GM21529 (cell line): ENCODE data around the gene IGF2R.

ENCODE experiments used
- ATAC-seq: cut with Tn5 transposase; IDR thresholded peaks from one replicate; pipeline ENCODE4 v1.9.1; 2021; ENCODE audit not compliant: unreplicated experiment

Gene IGF2R

DNA sequence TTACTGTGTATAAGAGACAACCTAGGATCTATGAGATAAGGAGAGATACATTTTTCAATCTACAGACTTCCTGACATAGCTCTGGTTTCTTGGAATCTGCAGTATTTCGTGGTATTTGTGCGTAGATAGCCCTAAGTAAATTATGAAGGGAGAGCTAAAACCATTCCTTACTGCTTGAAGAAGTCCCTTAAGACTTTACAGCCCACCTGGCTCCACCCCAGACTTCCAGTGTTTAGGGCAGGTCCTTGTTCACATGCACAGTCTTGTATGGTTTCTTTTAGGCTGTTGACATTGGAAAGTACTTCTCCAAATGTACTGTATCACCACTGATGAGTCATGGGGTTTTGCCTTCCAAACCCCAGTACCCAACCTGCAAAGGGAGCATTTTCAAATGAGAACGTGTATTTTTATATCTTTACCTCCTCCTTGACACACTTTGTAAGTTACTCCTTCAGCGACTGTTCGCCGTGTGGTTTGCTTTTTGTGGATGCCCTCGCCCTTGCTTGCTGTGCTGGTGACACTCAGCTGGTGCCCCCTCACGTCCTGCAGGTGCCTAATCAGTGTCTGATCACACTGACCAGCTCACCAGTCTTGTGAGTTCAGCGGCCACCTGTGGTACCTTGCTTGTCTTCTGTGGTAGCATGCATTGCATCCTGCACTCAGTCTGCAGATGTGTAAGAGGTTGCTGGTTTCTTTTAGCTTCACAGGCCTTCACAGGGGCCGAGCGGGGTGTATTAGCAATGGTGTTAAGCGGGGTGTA is 73.3 kb downstream of the IGF2R start:
- no peak for ATAC-seq

GRCh38 chr6:160042788-160043301 is 74.0 kb downstream of the IGF2R start:
- ATAC-seq: no peak

DNA sequence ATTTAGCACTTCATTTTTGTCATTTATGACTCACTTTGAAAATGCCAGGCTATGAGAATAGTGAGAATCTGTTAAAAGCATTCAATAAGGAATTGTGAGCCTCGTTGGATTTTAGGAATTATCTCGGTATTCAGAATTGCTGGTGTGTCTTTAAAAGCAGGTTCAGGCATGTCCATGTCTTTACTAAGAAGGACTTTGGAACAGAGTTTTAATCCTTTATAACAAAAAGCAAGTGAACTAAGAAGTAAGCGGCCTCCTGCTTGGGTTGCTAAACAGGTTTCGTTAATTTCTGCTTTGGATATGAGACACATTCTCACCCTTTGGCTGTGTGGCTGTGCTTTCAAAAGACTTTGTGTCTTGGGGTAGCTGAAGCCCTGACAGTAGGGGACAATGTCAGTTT is 74.9 kb downstream of the IGF2R start:
- ATAC-seq: no peak

DNA sequence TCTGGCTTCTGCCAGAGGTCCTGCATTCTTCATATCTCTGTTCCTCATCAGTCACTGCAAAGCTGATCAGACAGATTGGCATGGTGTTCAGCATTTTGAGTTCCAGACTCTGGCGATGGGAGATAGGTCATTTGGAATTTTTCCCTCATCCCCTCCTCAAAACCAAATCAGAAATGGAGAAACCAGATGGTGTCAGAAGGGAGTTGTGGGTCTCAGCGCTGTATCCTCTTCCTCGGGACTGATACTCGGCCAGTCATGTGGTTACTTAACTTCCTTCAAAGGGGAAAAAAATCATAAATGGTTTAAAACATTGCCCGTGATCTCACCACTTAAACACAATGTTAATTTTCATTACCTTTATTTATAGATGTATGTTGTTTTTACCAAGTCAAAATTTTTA is 75.8 kb downstream of the IGF2R start:
- ATAC-seq: no peak

DNA sequence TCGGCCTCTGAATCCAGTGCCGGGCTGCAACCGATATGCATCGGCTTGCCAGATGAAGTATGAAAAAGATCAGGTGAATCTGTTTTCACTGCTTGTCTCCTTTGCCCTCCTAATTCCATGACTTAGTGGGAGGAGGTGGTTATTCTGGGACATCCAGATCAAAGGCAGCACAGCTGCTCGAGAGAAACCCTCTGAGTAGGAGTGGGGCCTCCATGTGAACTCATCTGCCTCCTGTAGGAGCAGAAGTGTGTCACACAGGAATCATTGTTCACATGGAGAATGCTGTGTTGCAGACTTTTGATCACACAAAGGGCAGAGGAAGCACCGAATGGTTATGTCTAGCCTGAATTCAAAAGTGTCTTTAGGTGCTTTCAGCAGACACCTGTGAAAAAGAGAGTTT is 79.6 kb downstream of the IGF2R start:
- ATAC-seq: no peak

GRCh38 chr6:160049346-160049745 is 80.5 kb downstream of the IGF2R start:
- no peak for ATAC-seq

- ATAC-seq: no peak
Measured at GRCh38 chr6:160050022-160050421, 81.1 kb downstream of the IGF2R start.

DNA sequence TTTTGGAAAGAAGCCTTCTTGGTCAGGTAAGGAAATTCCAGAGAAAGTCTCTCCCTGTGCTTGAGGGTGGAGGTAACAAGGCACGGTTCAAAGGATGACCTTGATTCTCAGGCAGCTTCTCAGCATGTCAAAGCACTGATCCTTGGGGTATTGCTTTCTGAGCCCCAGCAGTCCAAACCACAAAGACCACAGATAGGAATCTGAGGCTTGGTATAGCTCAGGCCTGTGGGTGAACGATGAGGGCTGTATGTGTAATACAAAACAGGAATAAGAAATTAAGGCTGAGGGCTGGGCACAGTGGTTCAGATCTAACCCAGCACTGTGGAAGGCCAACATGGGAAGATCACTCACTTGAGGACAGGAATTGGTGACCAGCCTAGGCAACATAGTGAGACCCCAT is 82.5 kb downstream of the IGF2R start:
- no peak for ATAC-seq

GRCh38 chr6:160054271-160054670 is 85.4 kb downstream of the IGF2R start:
- no peak for ATAC-seq

GRCh38 chr6:160054913-160055312 is 86.0 kb downstream of the IGF2R start:
- ATAC-seq: no peak

GRCh38 chr6:160055378-160055777 is 86.5 kb downstream of the IGF2R start:
- ATAC-seq: no peak

DNA sequence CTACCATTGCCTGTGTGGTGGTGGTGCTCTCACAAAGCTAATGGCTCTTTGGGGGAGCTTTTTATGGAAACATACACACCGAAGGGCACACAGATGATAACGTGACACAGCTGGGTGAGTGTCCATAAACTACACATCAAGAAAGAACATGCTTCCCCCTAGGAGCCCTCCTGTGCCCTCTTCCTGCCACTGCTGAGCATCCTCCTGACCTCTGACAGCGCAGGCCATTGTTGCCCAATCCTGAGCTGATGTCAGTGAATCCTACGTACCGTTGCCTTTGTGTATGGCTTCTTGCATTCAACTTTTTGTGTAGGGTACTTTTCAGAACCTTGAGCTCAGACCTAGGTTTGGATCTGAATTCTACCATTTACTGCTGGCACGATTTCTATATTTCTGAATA is 86.9 kb downstream of the IGF2R start:
- ATAC-seq: no peak

- ATAC-seq: no peak
Measured at GRCh38 chr6:160057080-160057479, 88.2 kb downstream of the IGF2R start.

- ATAC-seq: no peak
Measured at GRCh38 chr6:160058603-160059215, 89.8 kb downstream of the IGF2R start.

DNA sequence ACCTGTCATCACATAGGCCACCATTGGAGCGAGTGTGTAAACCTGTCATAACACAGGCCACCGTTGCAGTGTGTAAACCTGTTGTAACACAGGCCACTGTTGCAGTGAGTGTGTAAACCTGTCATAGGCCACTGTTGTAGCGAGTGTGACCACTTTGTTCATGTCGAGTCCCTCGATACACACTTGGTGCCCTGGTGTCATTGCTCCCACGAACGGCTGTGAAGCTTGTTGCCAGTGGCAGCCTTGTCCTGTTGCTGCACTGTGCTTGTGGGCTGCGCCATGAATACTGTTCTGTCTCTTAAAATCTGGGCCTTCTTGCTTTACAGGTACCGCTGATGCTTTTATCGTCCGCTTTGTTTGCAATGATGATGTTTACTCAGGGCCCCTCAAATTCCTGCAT is 91.3 kb downstream of the IGF2R start:
- ATAC-seq: no peak

DNA sequence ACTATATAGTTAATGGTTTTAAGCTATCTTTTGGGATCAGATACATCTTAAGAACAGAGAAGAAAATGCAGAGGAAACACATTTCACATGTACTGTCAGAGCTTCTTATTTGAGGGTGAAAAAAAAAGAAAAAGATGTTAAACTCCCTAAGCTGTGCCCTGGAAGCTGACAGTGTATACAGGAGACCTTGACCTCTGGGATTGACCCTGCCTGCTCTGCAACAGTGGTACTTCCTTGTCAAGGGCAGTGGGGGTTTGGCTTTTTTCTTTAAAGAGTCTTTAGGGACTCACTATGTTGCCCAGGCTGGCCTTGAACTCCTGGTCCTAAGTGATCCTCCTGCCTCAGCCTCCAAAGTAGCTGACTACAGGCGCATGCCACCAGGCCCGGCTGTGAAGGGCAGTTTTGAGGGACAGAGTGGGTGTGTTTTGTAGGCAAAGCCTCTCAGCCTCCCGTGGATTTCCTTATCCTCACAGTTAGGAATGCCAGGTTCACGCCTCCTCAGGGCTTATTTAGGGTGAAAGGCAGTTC is 92.1 kb downstream of the IGF2R start:
- no peak for ATAC-seq

GRCh38 chr6:160063771-160064413 is 95.0 kb downstream of the IGF2R start:
- no peak for ATAC-seq

DNA sequence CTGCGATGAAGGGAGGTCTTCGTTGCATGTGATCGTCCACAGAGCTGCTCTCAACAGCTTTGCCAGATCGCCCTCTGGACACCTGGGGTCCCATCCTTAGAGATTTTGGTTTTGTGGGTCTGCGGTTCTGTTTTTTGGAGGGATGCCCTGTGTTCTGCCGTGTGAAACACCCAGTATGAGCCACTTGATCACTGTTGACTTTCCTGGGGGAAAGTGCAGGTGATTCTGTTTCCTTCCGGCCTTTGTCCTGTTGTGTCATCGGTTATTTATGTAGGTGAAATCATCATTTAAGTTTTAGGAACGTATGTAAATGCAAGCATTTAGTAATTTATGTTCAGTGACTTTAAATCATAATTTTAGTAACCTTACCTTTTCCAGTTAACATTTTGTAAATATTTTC is 96.3 kb downstream of the IGF2R start:
- no peak for ATAC-seq

GRCh38 chr6:160067564-160067963 is 98.7 kb downstream of the IGF2R start:
- ATAC-seq: no peak

DNA sequence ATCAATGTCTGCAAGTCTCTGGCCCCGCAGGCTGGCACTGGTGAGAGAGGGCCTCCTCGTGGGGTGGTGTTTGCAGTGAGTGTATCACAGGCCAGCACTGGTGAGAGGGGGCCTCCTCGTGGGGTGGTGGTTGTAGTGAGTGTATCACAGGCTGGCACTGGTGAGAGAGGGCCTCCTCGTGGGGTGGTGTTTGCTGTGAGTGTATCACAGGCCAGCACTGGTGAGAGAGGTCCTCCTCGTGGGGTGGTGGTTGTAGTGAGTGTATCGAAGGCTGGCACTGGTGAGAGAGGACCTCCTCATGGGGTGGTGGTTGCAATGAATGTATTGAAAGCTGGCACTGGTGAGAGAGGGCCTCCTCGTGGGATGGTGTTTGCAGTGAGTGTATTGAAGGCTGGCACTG is 99.5 kb downstream of the IGF2R start:
- no peak for ATAC-seq

DNA sequence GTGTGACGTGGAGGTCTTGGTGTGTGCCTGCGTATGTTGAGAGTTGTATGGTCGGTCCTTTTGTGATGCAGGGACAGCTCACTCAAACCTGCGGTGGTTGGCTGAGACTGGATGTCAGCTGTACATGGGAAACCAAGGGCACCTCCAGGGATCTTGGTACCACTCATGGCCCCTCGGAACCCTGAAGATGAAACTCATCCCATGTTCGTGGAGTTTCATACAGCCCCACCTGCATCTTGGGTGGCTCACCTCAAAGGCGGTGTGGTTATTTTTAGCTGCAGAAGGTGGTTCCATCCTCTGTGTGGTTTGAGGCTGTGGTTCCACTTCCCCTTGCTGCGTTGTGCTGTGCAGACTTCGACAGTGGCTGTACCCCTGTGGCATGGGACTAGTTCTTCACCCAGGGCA is 100.2 kb downstream of the IGF2R start:
- ATAC-seq: peak; percentile 98

DNA sequence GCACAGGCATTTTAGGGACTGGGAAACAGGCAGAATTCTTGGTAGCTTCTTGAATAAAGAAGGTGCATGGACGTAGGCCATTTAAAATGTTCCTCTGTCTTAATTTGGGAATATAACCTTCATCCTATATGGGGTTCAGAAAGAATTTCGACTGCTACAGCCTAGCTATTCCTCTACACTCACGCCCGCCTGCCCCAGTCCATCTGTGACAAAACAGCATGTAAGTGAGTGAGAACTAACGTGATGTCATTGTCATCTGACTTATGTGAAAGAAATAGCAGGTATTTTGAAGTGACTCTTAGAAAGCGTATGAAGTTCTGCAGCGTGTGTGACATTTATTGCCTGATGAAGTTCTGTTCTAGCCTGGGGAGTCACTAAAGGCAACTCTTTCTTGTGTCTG is 100.6 kb downstream of the IGF2R start:
- peak; percentile 4 for ATAC-seq
